Caki2 (cell line): Measurements from ENCODE around the gene TRAF1. TPM values are rescaled to one million over a fixed set of nuclear protein-coding genes. Genes with fewer than 3 reads are reported as not detected.

Experiments used
- DNase-seq: peaks from one replicate; pipeline ENCODE4 v3.0.0-alpha.2; 2015; ENCODE audit warnings: low read depth
- in situ Hi-C: cut with HindIII; loops from 2 replicates; pipeline ENCODE4 v1.10.0; 2016; ENCODE audit warnings: low sequenced_read_pairs, low pct_unique_long_range_greater_than_20kb, mixed read lengths
- total RNA-seq: library from RNA; depleted of rRNA; stranded (reverse); fragments of >200 nt; shearing (Covaris generic); gene quantifications from 2 replicates; pipeline ENCODE4 v1.2.3, GENCODE V29; 2014; ENCODE audit warnings: low replicate concordance

The TRAF1 gene
- total RNA-seq, 1 experiment from 2014 or later: 5.0 TPM

GRCh38 chr9:120914953-120915352 lies 11.6 kb downstream of the TRAF1 start:
- in situ Hi-C loops: no loop called here
- no peak for DNase-seq

GRCh38 chr9:120914396-120914795 lies 12.2 kb downstream of the TRAF1 start:
- in situ Hi-C loops: no loop called here
- DNase-seq: no peak

- no peak for DNase-seq
- in situ Hi-C loops: no loop called here
Measured at GRCh38 chr9:120913647-120914264, 12.8 kb downstream of the TRAF1 start.

GRCh38 chr9:120912958-120913646 lies 13.5 kb downstream of the TRAF1 start:
- DNase-seq: no peak
- in situ Hi-C loops: no loop called here

GRCh38 chr9:120911295-120911837 lies 15.2 kb downstream of the TRAF1 start:
- in situ Hi-C loops: no loop called here

DNA sequence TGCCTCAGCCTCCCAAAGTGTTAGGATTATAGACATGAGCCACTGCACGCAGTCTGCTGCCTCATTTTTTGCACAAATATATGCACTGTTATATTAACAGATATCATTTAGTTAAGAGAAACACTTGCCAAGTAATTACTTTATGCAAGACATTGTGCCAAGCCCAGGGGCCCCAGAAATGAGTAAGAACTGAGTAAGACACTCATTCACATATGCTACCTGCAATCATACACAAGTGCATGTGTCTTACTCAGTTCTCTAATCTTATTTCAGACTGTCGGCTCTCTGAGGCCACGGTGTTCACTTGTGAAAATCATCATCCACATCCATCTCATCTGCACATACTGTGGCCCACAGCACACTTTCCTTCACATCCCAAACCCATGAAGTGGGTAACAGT lies 16.0 kb downstream of the TRAF1 start:
- in situ Hi-C loops: no loop called here
- no peak for DNase-seq

More at GRCh38 chr9:120911295-120911837, 15.2 kb downstream of the TRAF1 start:
- no peak for DNase-seq

DNA sequence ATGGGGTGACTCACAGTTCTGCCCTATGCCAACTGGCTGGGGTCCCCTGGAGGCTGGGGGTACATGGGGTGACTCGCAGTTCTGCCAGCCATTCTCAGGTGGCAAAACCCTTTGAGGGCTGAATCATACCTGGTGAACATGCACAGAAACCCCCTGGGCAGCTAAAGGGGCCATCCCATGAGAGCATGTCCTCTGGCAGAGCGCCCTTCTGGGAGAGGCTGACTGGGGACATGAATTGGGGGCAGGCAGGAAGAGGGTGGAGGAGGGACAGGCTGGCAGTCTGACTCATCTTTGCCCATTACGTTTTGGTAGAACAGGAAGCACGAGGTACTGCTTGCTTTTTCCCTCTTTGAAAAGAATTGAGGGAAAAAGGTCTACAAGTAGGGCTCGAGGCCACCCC lies 16.7 kb downstream of the TRAF1 start:
- DNase-seq: no peak
- in situ Hi-C loops: no loop called here

DNA sequence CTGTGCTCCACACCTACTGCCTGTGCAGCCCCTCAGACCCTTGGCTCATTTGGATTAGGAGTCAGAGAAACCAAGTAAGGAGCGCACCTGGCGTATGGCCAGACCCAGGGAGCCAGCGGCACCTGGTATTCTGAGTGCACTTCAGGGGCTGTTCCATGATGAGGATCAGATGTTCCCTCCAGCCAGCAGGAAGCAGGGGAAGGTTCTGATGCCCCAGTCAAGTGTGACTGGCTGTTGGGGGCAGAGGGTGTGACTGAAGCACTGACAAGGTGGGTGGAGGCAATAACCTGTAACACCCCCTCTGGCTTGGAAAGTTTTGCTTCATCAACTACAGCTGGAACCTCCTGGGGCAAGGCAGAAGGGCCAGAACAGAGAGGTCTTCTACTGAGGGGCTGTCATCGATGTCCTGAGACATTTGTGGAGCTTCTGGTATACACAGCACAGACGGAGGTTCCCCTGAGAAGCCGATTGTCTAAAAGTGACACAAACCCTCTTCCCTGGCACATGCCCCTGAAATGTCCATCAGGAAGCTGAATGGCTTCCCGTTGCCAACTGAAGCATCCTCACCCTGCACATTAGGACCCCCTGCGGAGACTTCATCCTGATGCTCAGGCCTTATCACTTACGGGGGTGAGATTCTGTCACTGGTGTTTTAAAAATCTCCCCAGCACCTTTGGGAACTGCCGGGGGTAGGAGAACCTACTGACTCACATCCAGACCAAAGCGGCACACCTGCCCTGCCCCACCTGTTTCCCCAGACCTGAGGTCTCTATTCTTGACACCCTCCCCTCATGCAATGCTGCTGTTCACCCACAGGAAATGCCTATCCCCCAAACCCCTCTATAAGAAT lies 21.1 kb downstream of the TRAF1 start:
- in situ Hi-C loops: no loop called here
- DNase-seq: no peak

GRCh38 chr9:120904978-120905301 lies 21.7 kb downstream of the TRAF1 start:
- no peak for DNase-seq
- in situ Hi-C loops: no loop called here

GRCh38 chr9:120904061-120904977 lies 22.3 kb downstream of the TRAF1 start:
- DNase-seq: no peak
- in situ Hi-C loops: no loop called here

GRCh38 chr9:120902569-120903535 lies 23.7 kb downstream of the TRAF1 start:
- in situ Hi-C loops: no loop called here
- no peak for DNase-seq

- DNase-seq: no peak
- in situ Hi-C loops: no loop called here
Measured at GRCh38 chr9:120901755-120902568, 24.6 kb downstream of the TRAF1 start.

DNA sequence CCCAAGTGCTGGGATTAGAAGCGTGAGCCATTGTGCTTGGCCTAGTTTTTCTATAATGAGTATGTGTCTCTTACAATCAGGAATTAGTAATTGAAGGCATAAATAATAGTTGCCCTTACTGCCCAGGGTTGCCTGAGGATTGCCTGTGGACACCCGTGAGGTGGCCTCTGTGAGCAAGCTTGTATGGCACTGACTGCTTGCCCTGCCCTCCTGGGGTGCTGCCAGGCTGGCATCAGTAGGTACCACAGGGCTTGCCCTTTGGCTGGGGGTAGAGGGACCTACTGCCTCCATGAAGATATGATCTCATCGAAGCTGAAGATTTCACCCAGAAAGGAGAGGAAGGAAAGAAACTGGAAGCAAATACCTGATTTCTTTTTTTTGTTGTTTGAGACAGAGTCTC lies 25.8 kb downstream of the TRAF1 start:
- DNase-seq: no peak
- in situ Hi-C loops: no loop called here

GRCh38 chr9:120899490-120900068 lies 27.0 kb downstream of the TRAF1 start:
- in situ Hi-C loops: no loop called here
- no peak for DNase-seq

GRCh38 chr9:120898396-120898795 lies 28.2 kb downstream of the TRAF1 start:
- in situ Hi-C loops: no loop called here

DNA sequence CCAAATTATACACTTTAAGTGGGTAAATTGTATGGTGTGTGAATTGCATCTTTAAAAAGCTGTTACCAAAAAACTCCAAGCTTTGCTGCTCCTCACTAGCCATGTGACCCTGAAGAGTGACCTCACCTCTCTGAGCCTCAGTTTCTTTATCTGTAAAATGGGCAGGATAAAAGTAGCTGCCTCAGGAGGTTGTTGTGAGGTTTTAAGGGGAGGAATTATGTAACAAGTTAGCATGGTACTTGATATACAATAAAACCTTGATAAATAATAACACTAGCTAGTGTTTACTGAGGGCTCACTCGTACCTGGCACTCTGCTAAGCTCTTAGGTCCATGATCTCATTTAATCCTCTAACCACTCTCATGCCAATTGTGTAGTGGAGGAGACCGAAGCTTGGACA lies 30.6 kb downstream of the TRAF1 start:
- in situ Hi-C loops: no loop called here
- DNase-seq: no peak

More at GRCh38 chr9:120898396-120898795, 28.2 kb downstream of the TRAF1 start:
- DNase-seq: no peak
